GM23338 (cell line): ENCODE data around the gene FBXW7. TPM values are rescaled to one million over a fixed set of nuclear protein-coding genes. Genes with fewer than 3 reads are reported as not detected.
A peak's percentile ranks its signal among the peaks of the same experiment; 100 is the strongest.

ENCODE experiments used
- ATAC-seq: fragments of 200-7000 bp; cut with Tn5 transposase; 3 replicates; pipeline ENCODE4 v1.9.1; 2020
- DNase-seq: peaks from one replicate; pipeline ENCODE4 v3.0.0-alpha.2; 2015; ENCODE audit warnings: low spot score
- H2AFZ ChIP-seq: fragments of 200-600 bp; sonication (generic); 2 replicates; pipeline ENCODE4 v1.8.0; 2016; ENCODE audit warnings: antibody characterized with exemption, mild to moderate bottlenecking, moderate library complexity
- H3F3A ChIP-seq: fragments of 200-600 bp; sonication (generic); replicated peaks from 2 replicates; pipeline ENCODE4 v1.8.0; 2017; ENCODE audit warnings: antibody characterized with exemption, mixed run types, low read depth
- H3K27ac ChIP-seq: fragments of 200-600 bp; sonication (generic); 2 replicates; pipeline ENCODE4 v1.6.1; 2016; ENCODE audit warnings: low read depth
- H3K27me3 ChIP-seq: fragments of 200-600 bp; sonication (generic); 2 replicates; pipeline ENCODE4 v1.8.0; 2016; ENCODE audit warnings: mild to moderate bottlenecking, mixed run types, moderate library complexity; ENCODE audit not compliant: insufficient read depth
- H3K36me3 ChIP-seq: fragments of 200-600 bp; sonication (generic); 2 replicates; pipeline ENCODE4 v1.8.0; 2016; ENCODE audit warnings: mild to moderate bottlenecking; ENCODE audit not compliant: insufficient read depth
- H3K4me1 ChIP-seq: fragments of 200-600 bp; sonication (generic); 2 replicates; pipeline ENCODE4 v1.8.0; 2016; ENCODE audit warnings: mild to moderate bottlenecking, moderate library complexity; ENCODE audit not compliant: insufficient read depth
- H3K4me2 ChIP-seq: fragments of 200-600 bp; sonication (generic); 2 replicates; pipeline ENCODE4 v1.7.1; 2017; ENCODE audit warnings: mixed run types
- H3K4me3 ChIP-seq: fragments of 200-600 bp; sonication (generic); 2 replicates; pipeline ENCODE4 v1.6.1; 2016; ENCODE audit warnings: mixed run types
- H3K79me2 ChIP-seq: fragments of 200-600 bp; sonication (generic); replicated peaks from 2 replicates; pipeline ENCODE4 v1.8.0; 2017; ENCODE audit warnings: mild to moderate bottlenecking; ENCODE audit not compliant: insufficient read depth
- H3K9me2 ChIP-seq: fragments of 200-600 bp; sonication (generic); 2 replicates; pipeline ENCODE4 v1.8.0; 2017; ENCODE audit not compliant: insufficient read depth
- H4K20me1 ChIP-seq: fragments of 200-600 bp; sonication (generic); replicated peaks from 2 replicates; pipeline ENCODE4 v1.8.0; 2017; ENCODE audit warnings: mild to moderate bottlenecking; ENCODE audit not compliant: insufficient read depth
- H3K27ac Mint-ChIP-seq: 2 replicates; pipeline ENCODE4 v1.8.0; 2020; ENCODE audit warnings: inconsistent platforms, mild to moderate bottlenecking, moderate library complexity, mixed read lengths
- H3K27me3 Mint-ChIP-seq: 3 replicates; pipeline ENCODE4 v1.8.0; 2022; ENCODE audit warnings: low read depth, mild to moderate bottlenecking, moderate library complexity, mixed read lengths, inconsistent platforms; ENCODE audit not compliant: insufficient read depth, poor library complexity
- H3K36me3 Mint-ChIP-seq: 3 replicates; pipeline ENCODE4 v1.8.0; 2021; ENCODE audit warnings: low read depth, mild to moderate bottlenecking, inconsistent platforms, moderate library complexity, mixed read lengths
- H3K4me1 Mint-ChIP-seq: 3 replicates; pipeline ENCODE4 v1.8.0; 2020; ENCODE audit warnings: mild to moderate bottlenecking, inconsistent platforms, mixed read lengths
- H3K4me3 Mint-ChIP-seq: 3 replicates; pipeline ENCODE4 v1.8.0; 2021; ENCODE audit warnings: moderate library complexity, mild to moderate bottlenecking, inconsistent platforms, mixed read lengths
- H3K9me3 Mint-ChIP-seq: 3 replicates; pipeline ENCODE4 v1.8.0; 2020; ENCODE audit warnings: moderate library complexity, mild to moderate bottlenecking, inconsistent platforms, mixed read lengths
- CTCF ChIP-seq, 2 experiments: fragments of 200-600 bp in 1 of 2; sonication (generic) in 1 of 2; conservative IDR thresholded peaks; 2 replicates each; pipeline versions ENCODE4 v1.5.1 to v1.6.1; 2016 to 2017; ENCODE audit warnings: antibody characterized with exemption in 2 of 2, low read depth in 2 of 2, mild to moderate bottlenecking in 2 of 2, moderate library complexity in 1 of 2
- ETS1 ChIP-seq: IDR thresholded peaks from 2 replicates; pipeline ENCODE4 v1.6.1; 2016; ENCODE audit warnings: antibody characterized with exemption
- EZH2 ChIP-seq: fragments of 200-600 bp; sonication (generic); IDR thresholded peaks from one replicate; pipeline ENCODE4 v1.8.0; 2017; ENCODE audit warnings: antibody characterized with exemption, mild to moderate bottlenecking, low read depth; ENCODE audit not compliant: unreplicated experiment
- NANOG ChIP-seq: IDR thresholded peaks from 2 replicates; pipeline ENCODE4 v1.6.1; 2016; ENCODE audit warnings: antibody characterized with exemption, borderline replicate concordance
- STAT1 ChIP-seq: IDR thresholded peaks from one replicate; pipeline ENCODE4 v1.6.1; 2016; ENCODE audit warnings: antibody characterized with exemption; ENCODE audit not compliant: unreplicated experiment
- polyA plus RNA-seq: library from polyadenylated mRNA; unstranded; fragments of >200 nt; fragmentation: Nextera tagmentation; extraction: Ambion mirVana; gene quantifications from 2 replicates; pipeline ENCODE4 v1.2.1, GENCODE V29; 2016
- total RNA-seq: library from RNA; depleted of rRNA; stranded (reverse); fragments of >200 nt; shearing (Covaris generic); gene quantifications from 2 replicates; pipeline ENCODE4 v1.2.3, GENCODE V29; 2014
- TF ChIP-seq, protein P1 (sequence below): fragments of 250-450 bp; sonication (Bioruptor Pico); IDR thresholded peaks from 2 replicates; pipeline ENCODE4 v1.5.0; 2020; ENCODE audit warnings: mild to moderate bottlenecking, moderate library complexity

Gene FBXW7
- total and polyA plus RNA-seq, 2 experiments from 2014 or later = 25.8 to 34.7 TPM

DNA sequence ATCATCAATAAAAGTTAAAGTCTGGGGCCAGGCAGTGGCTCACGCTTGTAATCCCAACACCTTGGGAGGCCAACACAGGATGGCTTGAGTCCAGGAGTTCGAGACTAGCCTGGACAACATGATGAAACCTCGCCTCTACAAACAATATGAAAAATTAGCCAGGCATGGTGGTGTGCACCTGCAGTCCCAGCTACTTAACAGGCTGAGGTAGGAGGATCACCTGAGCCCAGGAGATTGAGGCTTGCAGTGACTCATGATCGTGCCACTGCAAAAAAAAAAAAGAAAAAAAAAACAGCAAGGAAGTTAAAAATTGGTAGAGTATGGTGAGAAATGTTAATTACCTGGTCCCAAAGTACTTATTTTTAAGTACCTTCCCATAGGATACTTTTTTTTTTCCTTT, 27.5 kb downstream of the FBXW7 start:
- Histone ChIP-seq H3K4me3 (no peak overlapping the region), H3F3A (no peaks in the 10 kb centered on the region), H4K20me1 (no peaks in the 10 kb centered on the region; the same call in 1 of the 2 replicates), H3K27me3 (no peaks in the 10 kb centered on the region), H3K79me2 (peaks cover 87% of the 10 kb centered on the region), H3K4me1 (0 out of 2 replicates have a peak, but pooled peaks cover 4% of the 10 kb centered on the region), H3K36me3 (no peaks in the 10 kb centered on the region), H3K9me2 (no peaks in the 10 kb centered on the region), H2AFZ (no peak overlapping the region), H3K4me2 (no peak overlapping the region), H3K27ac (no peak overlapping the region)
- no peaks in the 10 kb centered on the region for H3K36me3 Mint-ChIP-seq
- no peak for DNase-seq
- no peak for ATAC-seq
- H3K27me3 Mint-ChIP-seq = peaks cover 2% of the 10 kb centered on the region
- no peak overlapping the region for H3K27ac Mint-ChIP-seq
- no peaks in the 10 kb centered on the region for H3K9me3 Mint-ChIP-seq
- H3K4me3 Mint-ChIP-seq = no peak overlapping the region
- TF ChIP-seq ETS1 (no peak), CTCF (conservative IDR thresholded peaks at IDR 0.05; ENCODE audit: low read depth in 2 of 2) (no peak), NANOG (no peak), STAT1 (no peak)
- H3K4me1 Mint-ChIP-seq = peaks cover 16% of the 10 kb centered on the region; the same call in 2 of the 3 replicates

GRCh38 chr4:152503653-152504290, 32.1 kb downstream of the FBXW7 start:
- H3K27ac ChIP-seq = no peak overlapping the region
- H4K20me1 ChIP-seq = no peaks in the 10 kb centered on the region; the same call in 1 of the 2 replicates
- H3K4me3 Mint-ChIP-seq = no peak overlapping the region
- ATAC-seq (no peak), DNase-seq (no peak)
- H3K4me3 ChIP-seq = no peak overlapping the region
- H3K36me3 ChIP-seq = no peaks in the 10 kb centered on the region
- peaks cover 17% of the 10 kb centered on the region; the same call in 1 of the 2 replicates for H3K4me1 ChIP-seq
- peaks cover 67% of the 10 kb centered on the region for H3K79me2 ChIP-seq
- no peaks in the 10 kb centered on the region for H3K36me3 Mint-ChIP-seq
- H3K4me2 ChIP-seq = no peak overlapping the region
- H3K27ac Mint-ChIP-seq = 0 out of 2 replicates have a peak overlapping the region, but pooled peaks have one; percentile 8
- no peaks in the 10 kb centered on the region for H3K9me2 ChIP-seq
- H3F3A ChIP-seq = no peaks in the 10 kb centered on the region
- H3K27me3 Mint-ChIP-seq = no peaks in the 10 kb centered on the region
- TF ChIP-seq, protein P1, sequence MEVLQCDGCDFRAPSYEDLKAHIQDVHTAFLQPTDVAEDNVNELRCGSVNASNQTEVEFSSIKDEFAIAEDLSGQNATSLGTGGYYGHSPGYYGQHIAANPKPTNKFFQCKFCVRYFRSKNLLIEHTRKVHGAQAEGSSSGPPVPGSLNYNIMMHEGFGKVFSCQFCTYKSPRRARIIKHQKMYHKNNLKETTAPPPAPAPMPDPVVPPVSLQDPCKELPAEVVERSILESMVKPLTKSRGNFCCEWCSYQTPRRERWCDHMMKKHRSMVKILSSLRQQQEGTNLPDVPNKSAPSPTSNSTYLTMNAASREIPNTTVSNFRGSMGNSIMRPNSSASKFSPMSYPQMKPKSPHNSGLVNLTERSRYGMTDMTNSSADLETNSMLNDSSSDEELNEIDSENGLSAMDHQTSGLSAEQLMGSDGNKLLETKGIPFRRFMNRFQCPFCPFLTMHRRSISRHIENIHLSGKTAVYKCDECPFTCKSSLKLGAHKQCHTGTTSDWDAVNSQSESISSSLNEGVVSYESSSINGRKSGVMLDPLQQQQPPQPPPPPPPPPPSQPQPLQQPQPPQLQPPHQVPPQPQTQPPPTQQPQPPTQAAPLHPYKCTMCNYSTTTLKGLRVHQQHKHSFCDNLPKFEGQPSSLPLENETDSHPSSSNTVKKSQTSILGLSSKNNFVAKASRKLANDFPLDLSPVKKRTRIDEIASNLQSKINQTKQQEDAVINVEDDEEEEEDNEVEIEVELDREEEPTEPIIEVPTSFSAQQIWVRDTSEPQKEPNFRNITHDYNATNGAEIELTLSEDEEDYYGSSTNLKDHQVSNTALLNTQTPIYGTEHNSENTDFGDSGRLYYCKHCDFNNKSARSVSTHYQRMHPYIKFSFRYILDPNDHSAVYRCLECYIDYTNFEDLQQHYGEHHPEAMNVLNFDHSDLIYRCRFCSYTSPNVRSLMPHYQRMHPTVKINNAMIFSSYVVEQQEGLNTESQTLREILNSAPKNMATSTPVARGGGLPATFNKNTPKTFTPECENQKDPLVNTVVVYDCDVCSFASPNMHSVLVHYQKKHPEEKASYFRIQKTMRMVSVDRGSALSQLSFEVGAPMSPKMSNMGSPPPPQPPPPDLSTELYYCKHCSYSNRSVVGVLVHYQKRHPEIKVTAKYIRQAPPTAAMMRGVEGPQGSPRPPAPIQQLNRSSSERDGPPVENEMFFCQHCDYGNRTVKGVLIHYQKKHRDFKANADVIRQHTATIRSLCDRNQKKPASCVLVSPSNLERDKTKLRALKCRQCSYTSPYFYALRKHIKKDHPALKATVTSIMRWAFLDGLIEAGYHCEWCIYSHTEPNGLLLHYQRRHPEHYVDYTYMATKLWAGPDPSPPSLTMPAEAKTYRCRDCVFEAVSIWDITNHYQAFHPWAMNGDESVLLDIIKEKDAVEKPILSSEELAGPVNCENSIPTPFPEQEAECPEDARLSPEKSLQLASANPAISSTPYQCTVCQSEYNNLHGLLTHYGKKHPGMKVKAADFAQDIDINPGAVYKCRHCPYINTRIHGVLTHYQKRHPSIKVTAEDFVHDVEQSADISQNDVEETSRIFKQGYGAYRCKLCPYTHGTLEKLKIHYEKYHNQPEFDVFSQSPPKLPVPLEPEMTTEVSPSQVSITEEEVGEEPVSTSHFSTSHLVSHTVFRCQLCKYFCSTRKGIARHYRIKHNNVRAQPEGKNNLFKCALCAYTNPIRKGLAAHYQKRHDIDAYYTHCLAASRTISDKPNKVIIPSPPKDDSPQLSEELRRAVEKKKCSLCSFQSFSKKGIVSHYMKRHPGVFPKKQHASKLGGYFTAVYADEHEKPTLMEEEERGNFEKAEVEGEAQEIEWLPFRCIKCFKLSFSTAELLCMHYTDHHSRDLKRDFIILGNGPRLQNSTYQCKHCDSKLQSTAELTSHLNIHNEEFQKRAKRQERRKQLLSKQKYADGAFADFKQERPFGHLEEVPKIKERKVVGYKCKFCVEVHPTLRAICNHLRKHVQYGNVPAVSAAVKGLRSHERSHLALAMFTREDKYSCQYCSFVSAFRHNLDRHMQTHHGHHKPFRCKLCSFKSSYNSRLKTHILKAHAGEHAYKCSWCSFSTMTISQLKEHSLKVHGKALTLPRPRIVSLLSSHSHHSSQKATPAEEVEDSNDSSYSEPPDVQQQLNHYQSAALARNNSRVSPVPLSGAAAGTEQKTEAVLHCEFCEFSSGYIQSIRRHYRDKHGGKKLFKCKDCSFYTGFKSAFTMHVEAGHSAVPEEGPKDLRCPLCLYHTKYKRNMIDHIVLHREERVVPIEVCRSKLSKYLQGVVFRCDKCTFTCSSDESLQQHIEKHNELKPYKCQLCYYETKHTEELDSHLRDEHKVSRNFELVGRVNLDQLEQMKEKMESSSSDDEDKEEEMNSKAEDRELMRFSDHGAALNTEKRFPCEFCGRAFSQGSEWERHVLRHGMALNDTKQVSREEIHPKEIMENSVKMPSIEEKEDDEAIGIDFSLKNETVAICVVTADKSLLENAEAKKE (CRISPR knock-in tag) = no peak
- TF ChIP-seq STAT1 (no peak), EZH2 (no peak), CTCF (conservative IDR thresholded peaks at IDR 0.05; ENCODE audit: low read depth in 2 of 2) (no peak)
- no peaks in the 10 kb centered on the region for H3K9me3 Mint-ChIP-seq
- H2AFZ ChIP-seq = no peak overlapping the region
- peaks cover 27% of the 10 kb centered on the region for H3K4me1 Mint-ChIP-seq
- no peaks in the 10 kb centered on the region for H3K27me3 ChIP-seq
